Body of pancreas (tissue), 4 donors: ENCODE data around the gene FLNC.

Source experiments
- POLR2A ChIP-seq, 3 donors: fragments of 450-650 bp; IDR thresholded peaks; one replicate each; pipeline ENCODE4 v1.6.1; 2016; ENCODE audit warnings: antibody characterized with exemption in 3 of 3, mild to moderate bottlenecking in 2 of 3
- TF ChIP-seq, protein P1 (sequence below), 7 experiments: fragments of 450-650 bp in 4 of 7; fragments of 200-600 bp in 3 of 7; sonication (generic) in 3 of 7; IDR thresholded peaks; one replicate each; pipeline ENCODE4 v1.5.1; 2016 to 2019; ENCODE audit warnings: antibody characterized with exemption in 7 of 7

DNA sequence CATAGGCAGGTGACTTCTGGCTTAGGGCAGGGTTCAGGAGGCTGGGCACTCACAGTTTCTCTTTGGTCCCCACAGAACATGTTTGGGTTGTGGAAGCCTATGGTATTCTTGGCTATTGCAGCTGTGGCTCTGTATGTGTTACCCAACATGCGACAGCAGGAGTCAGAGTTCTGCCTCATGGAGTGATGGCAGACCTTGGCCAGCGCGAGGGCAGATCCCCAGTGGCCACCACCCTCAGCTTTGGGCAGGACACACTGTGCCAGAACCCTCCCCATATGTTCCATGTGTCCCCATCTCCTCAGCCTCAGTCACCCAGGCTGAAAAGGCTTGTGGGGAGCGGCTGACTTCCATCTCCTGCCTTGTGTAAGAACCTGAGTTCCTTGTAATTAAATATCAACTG, 8.5 kb upstream of the FLNC start:
- TF ChIP-seq, protein P1, sequence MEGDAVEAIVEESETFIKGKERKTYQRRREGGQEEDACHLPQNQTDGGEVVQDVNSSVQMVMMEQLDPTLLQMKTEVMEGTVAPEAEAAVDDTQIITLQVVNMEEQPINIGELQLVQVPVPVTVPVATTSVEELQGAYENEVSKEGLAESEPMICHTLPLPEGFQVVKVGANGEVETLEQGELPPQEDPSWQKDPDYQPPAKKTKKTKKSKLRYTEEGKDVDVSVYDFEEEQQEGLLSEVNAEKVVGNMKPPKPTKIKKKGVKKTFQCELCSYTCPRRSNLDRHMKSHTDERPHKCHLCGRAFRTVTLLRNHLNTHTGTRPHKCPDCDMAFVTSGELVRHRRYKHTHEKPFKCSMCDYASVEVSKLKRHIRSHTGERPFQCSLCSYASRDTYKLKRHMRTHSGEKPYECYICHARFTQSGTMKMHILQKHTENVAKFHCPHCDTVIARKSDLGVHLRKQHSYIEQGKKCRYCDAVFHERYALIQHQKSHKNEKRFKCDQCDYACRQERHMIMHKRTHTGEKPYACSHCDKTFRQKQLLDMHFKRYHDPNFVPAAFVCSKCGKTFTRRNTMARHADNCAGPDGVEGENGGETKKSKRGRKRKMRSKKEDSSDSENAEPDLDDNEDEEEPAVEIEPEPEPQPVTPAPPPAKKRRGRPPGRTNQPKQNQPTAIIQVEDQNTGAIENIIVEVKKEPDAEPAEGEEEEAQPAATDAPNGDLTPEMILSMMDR (IDR thresholded peaks at IDR 0.05) = no peak
- TF ChIP-seq POLR2A (IDR thresholded peaks at IDR 0.05) = no peak
